Measurements from ENCODE around the gene MID2. TPM values are rescaled to one million over a fixed set of nuclear protein-coding genes. Genes with fewer than 3 reads are reported as not detected.

The MID2 gene
- total and polyA plus RNA-seq, 2 experiments from 2014 or later = 0.84 to 2.1 TPM

- Histone ChIP-seq H3K36me3 (ENCODE audit: insufficient read depth) (no peaks in the 10 kb centered on the region), H2AFZ (no peak overlapping the region), H3K27ac (ENCODE audit: low read depth) (no peak overlapping the region), H3K9me2 (ENCODE audit: insufficient read depth) (no peaks in the 10 kb centered on the region), H4K20me1 (replicated peaks; ENCODE audit: insufficient read depth) (no peaks in the 10 kb centered on the region), H3F3A (replicated peaks; ENCODE audit: low read depth) (no peaks in the 10 kb centered on the region), H3K4me3 (no peak overlapping the region), H3K4me2 (no peak overlapping the region), H3K4me1 (ENCODE audit: insufficient read depth) (no peaks in the 10 kb centered on the region), H3K27me3 (ENCODE audit: insufficient read depth) (peaks cover 3% of the 10 kb centered on the region; the same call in 1 of the 2 replicates), H3K79me2 (replicated peaks; ENCODE audit: insufficient read depth) (no peaks in the 10 kb centered on the region)
- H3K36me3 Mint-ChIP-seq (ENCODE audit: low read depth) = peaks cover 2% of the 10 kb centered on the region; the same call in 1 of the 3 replicates
- TF ChIP-seq CTCF (conservative IDR thresholded peaks at IDR 0.05; ENCODE audit: low read depth in 2 of 2) (no peak), POLR2AphosphoS5 (IDR thresholded peaks at IDR 0.05; ENCODE audit: low read depth) (no peak), REST (IDR thresholded peaks at IDR 0.05; ENCODE audit: unreplicated experiment) (no peak), ETS1 (IDR thresholded peaks at IDR 0.05) (no peak), ZNF114 (CRISPR knock-in tag; IDR thresholded peaks at IDR 0.05) (no peak), STAT1 (IDR thresholded peaks at IDR 0.05; ENCODE audit: unreplicated experiment) (no peak), NANOG (IDR thresholded peaks at IDR 0.05; ENCODE audit: borderline replicate concordance) (no peak), EZH2 (IDR thresholded peaks at IDR 0.05; ENCODE audit: low read depth, unreplicated experiment) (no peak), JUNB (IDR thresholded peaks at IDR 0.05; ENCODE audit: unreplicated experiment) (no peak), CREB1 (CRISPR knock-in tag; IDR thresholded peaks at IDR 0.05; ENCODE audit: low read depth) (no peak), ZNF331 (CRISPR knock-in tag; IDR thresholded peaks at IDR 0.05; ENCODE audit: low read depth) (no peak), EZH2phosphoT487 (IDR thresholded peaks at IDR 0.05; ENCODE audit: unreplicated experiment) (no peak), ZNF462 (CRISPR knock-in tag; IDR thresholded peaks at IDR 0.05) (no peak)
- H3K9me3 Mint-ChIP-seq = peaks cover 16% of the 10 kb centered on the region
- no peak overlapping the region for H3K4me3 Mint-ChIP-seq
- no peaks in the 10 kb centered on the region for H3K27me3 Mint-ChIP-seq (ENCODE audit: insufficient read depth, low read depth, poor library complexity)
- H3K4me1 Mint-ChIP-seq = no peaks in the 10 kb centered on the region
- DNase-seq (ENCODE audit: low spot score) = peak; percentile 2
- no peak overlapping the region for H3K27ac Mint-ChIP-seq
- no peak for ATAC-seq
Measured at GRCh38 chrX:107818900-107819521, 6.7 kb upstream of the MID2 start.
